ENCODE data around the gene MYO1D. TPM values are rescaled to one million over a fixed set of nuclear protein-coding genes. Genes with fewer than 3 reads are reported as not detected.

Gene MYO1D
- total RNA-seq, 1 donor = 160 TPM

- H3K79me2 ChIP-seq (ENCODE audit: insufficient read depth, low read length) = no peaks in the 10 kb centered on the region
- H3K4me1 ChIP-seq (ENCODE audit: insufficient read depth, low read length) = no peaks in the 10 kb centered on the region
- TF ChIP-seq, protein P1, sequence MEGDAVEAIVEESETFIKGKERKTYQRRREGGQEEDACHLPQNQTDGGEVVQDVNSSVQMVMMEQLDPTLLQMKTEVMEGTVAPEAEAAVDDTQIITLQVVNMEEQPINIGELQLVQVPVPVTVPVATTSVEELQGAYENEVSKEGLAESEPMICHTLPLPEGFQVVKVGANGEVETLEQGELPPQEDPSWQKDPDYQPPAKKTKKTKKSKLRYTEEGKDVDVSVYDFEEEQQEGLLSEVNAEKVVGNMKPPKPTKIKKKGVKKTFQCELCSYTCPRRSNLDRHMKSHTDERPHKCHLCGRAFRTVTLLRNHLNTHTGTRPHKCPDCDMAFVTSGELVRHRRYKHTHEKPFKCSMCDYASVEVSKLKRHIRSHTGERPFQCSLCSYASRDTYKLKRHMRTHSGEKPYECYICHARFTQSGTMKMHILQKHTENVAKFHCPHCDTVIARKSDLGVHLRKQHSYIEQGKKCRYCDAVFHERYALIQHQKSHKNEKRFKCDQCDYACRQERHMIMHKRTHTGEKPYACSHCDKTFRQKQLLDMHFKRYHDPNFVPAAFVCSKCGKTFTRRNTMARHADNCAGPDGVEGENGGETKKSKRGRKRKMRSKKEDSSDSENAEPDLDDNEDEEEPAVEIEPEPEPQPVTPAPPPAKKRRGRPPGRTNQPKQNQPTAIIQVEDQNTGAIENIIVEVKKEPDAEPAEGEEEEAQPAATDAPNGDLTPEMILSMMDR (IDR thresholded peaks at IDR 0.05; ENCODE audit: extremely low read depth, low read depth, low read length) = no peak
- no peak overlapping the region for H3K4me3 ChIP-seq (ENCODE audit: insufficient read depth, low read length)
- DNase-seq (ENCODE audit: insufficient read length, low spot score, missing footprints) = no peak
- no peaks in the 10 kb centered on the region for H3K36me3 ChIP-seq (ENCODE audit: insufficient read depth, low read length)
- no peak overlapping the region for H2AFZ ChIP-seq (ENCODE audit: low read length)
- H3K27me3 ChIP-seq (ENCODE audit: insufficient read depth, low read length) = no peaks in the 10 kb centered on the region
- no peak overlapping the region for H3K4me2 ChIP-seq (ENCODE audit: insufficient read depth, low read length)
- H4K20me1 ChIP-seq (ENCODE audit: insufficient read depth, low read length) = no peaks in the 10 kb centered on the region
- no peak overlapping the region for H3K27ac ChIP-seq (ENCODE audit: low read depth, low read length)
- H3K9me3 ChIP-seq (ENCODE audit: low read depth, low read length) = no peaks in the 10 kb centered on the region
Measured at GRCh38 chr17:32689348-32689747, 187.6 kb downstream of the MYO1D start.

- no peak for DNase-seq (ENCODE audit: insufficient read length, low spot score, missing footprints)
Measured at GRCh38 chr17:32688221-32688620, 188.7 kb downstream of the MYO1D start.

DNA sequence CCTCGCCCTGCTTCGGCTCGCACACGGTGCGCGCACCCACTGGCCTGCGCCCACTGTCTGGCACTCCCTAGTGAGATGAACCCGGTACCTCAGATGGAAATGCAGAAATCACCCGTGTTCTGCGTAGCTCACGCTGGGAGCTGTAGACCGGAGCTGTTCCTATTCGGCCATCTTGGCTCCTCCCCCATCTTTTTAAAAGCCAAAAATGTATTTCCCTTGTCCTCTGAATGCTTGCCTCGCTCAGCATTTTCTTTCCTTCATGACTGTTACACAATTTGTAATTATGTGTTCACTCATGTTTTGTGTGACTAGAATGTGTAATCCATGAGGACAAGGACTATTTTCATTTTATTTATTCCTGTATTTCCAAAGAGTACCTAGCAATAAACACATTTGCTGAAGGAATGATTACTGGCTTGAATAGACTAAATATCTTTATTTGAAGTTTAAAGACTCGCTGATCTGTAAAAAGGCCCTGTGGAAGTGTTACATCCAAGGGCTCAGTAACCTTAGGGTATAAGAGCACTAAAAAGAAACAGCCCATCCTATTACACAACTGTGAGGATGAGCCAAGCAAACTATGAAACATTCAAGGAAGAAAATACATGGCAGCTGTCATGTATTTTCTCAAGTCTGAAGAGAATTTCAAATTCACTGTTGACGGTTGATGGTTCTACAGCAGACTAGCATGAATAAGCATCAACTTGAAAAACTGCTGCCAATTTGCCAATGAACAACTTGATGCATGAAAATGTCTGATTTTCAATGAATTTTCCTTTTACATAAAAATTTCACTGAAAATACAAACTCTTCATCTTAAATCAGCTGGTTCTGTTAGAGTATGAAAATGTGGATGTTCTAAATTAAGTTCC is 192.6 kb downstream of the MYO1D start:
- H2AFZ ChIP-seq (ENCODE audit: low read length) = no peak overlapping the region
- H3K27me3 ChIP-seq (ENCODE audit: insufficient read depth, low read length) = no peaks in the 10 kb centered on the region
- TF ChIP-seq, protein P1 (IDR thresholded peaks at IDR 0.05; ENCODE audit: extremely low read depth, low read depth, low read length) = no peak
- no peak for DNase-seq (ENCODE audit: insufficient read length, low spot score, missing footprints)
- no peaks in the 10 kb centered on the region for H3K4me1 ChIP-seq (ENCODE audit: insufficient read depth, low read length)
- no peak overlapping the region for H3K27ac ChIP-seq (ENCODE audit: low read depth, low read length)
- H3K4me3 ChIP-seq (ENCODE audit: insufficient read depth, low read length) = no peak overlapping the region
- no peaks in the 10 kb centered on the region for H4K20me1 ChIP-seq (ENCODE audit: insufficient read depth, low read length)
- H3K4me2 ChIP-seq (ENCODE audit: insufficient read depth, low read length) = no peak overlapping the region
- no peaks in the 10 kb centered on the region for H3K9me3 ChIP-seq (ENCODE audit: low read depth, low read length)
- no peaks in the 10 kb centered on the region for H3K36me3 ChIP-seq (ENCODE audit: insufficient read depth, low read length)
- H3K79me2 ChIP-seq (ENCODE audit: insufficient read depth, low read length) = no peaks in the 10 kb centered on the region

More at GRCh38 chr17:32688221-32688620, 188.7 kb downstream of the MYO1D start:
- no peaks in the 10 kb centered on the region for H3K36me3 ChIP-seq (ENCODE audit: insufficient read depth, low read length)
- no peak overlapping the region for H3K4me3 ChIP-seq (ENCODE audit: insufficient read depth, low read length)
- no peak overlapping the region for H3K27ac ChIP-seq (ENCODE audit: low read depth, low read length)
- no peaks in the 10 kb centered on the region for H3K79me2 ChIP-seq (ENCODE audit: insufficient read depth, low read length)
- no peaks in the 10 kb centered on the region for H3K9me3 ChIP-seq (ENCODE audit: low read depth, low read length)
- H4K20me1 ChIP-seq (ENCODE audit: insufficient read depth, low read length) = no peaks in the 10 kb centered on the region
- H3K4me2 ChIP-seq (ENCODE audit: insufficient read depth, low read length) = no peak overlapping the region
- H3K27me3 ChIP-seq (ENCODE audit: insufficient read depth, low read length) = no peaks in the 10 kb centered on the region
- no peak overlapping the region for H2AFZ ChIP-seq (ENCODE audit: low read length)
- TF ChIP-seq, protein P1 (IDR thresholded peaks at IDR 0.05; ENCODE audit: extremely low read depth, low read depth, low read length) = no peak
- no peaks in the 10 kb centered on the region for H3K4me1 ChIP-seq (ENCODE audit: insufficient read depth, low read length)

- no peaks in the 10 kb centered on the region for H3K27me3 ChIP-seq (ENCODE audit: insufficient read depth, low read length)
- H3K27ac ChIP-seq (ENCODE audit: low read depth, low read length) = no peak overlapping the region
- no peak overlapping the region for H3K4me2 ChIP-seq (ENCODE audit: insufficient read depth, low read length)
- no peaks in the 10 kb centered on the region for H3K79me2 ChIP-seq (ENCODE audit: insufficient read depth, low read length)
- no peak for DNase-seq (ENCODE audit: insufficient read length, low spot score, missing footprints)
- H3K36me3 ChIP-seq (ENCODE audit: insufficient read depth, low read length) = no peaks in the 10 kb centered on the region
- H3K9me3 ChIP-seq (ENCODE audit: low read depth, low read length) = no peaks in the 10 kb centered on the region
- H2AFZ ChIP-seq (ENCODE audit: low read length) = no peak overlapping the region
- no peak overlapping the region for H3K4me3 ChIP-seq (ENCODE audit: insufficient read depth, low read length)
- no peaks in the 10 kb centered on the region for H3K4me1 ChIP-seq (ENCODE audit: insufficient read depth, low read length)
- TF ChIP-seq, protein P1 (IDR thresholded peaks at IDR 0.05; ENCODE audit: extremely low read depth, low read depth, low read length) = no peak
- H4K20me1 ChIP-seq (ENCODE audit: insufficient read depth, low read length) = no peaks in the 10 kb centered on the region
Measured at GRCh38 chr17:32673964-32674363, 203.0 kb downstream of the MYO1D start.

Data from osteoblast (primary cell).